IMR-90 (cell line): ENCODE measurements around the gene KLF13. TPM values are rescaled to one million over a fixed set of nuclear protein-coding genes. Genes with fewer than 3 reads are reported as not detected.

Experiments used
- ATAC-seq: fragments of 200-7000 bp; cut with Tn5 transposase; 2 replicates; pipeline ENCODE4 v1.9.1; 2020; ENCODE audit warnings: low read depth, mild to moderate bottlenecking, moderate library complexity
- BruUV-seq: library from RNA; stranded (reverse); fragments of 400-500 nt; replicated peaks from 2 replicates; lab custom pipeline; 2021; lab: Mats Ljungman, UMichigan
- CTCF ChIA-PET: fragments of 300-600 bp; formaldehyde crosslinking; extraction: SDS; loops from one replicate; lab custom pipeline; 2021; ENCODE audit warnings: antibody characterized with exemption; lab: Yijun Ruan, JAX
- POLR2A ChIA-PET: fragments of 300-600 bp; sonication (Branson Sonifier 250); formaldehyde crosslinking; loops from one replicate; lab custom pipeline; 2022; ENCODE audit warnings: antibody characterized with exemption; ENCODE audit not compliant: unreplicated experiment; lab: Charles Lee
- DNase-seq: peaks from one replicate; pipeline ENCODE4 v3.0.0; 2013
- H2AFZ ChIP-seq: replicated peaks from 2 replicates; pipeline ENCODE3; 2013; ENCODE audit warnings: low read length, mild to moderate bottlenecking; ENCODE audit not compliant: poor library complexity
- H2AK5ac ChIP-seq: 2 replicates; pipeline ENCODE4 v1.6.1; 2013; ENCODE audit warnings: low read depth, low read length, inconsistent platforms
- H2AK9ac ChIP-seq: replicated peaks from 2 replicates; pipeline ENCODE3; 2013; ENCODE audit warnings: mild to moderate bottlenecking, low read depth, low read length, moderate library complexity; ENCODE audit not compliant: poor library complexity
- H2BK120ac ChIP-seq: 2 replicates; pipeline ENCODE4 v1.6.1; 2013; ENCODE audit warnings: low read depth, low read length, inconsistent platforms
- H2BK15ac ChIP-seq: 3 replicates; pipeline ENCODE4 v1.6.1; 2013; ENCODE audit warnings: low read depth, low read length, inconsistent platforms
- H2BK20ac ChIP-seq: 2 replicates; pipeline ENCODE4 v1.6.1; 2013; ENCODE audit warnings: low read depth, mild to moderate bottlenecking, inconsistent platforms, low read length, moderate library complexity
- H2BK5ac ChIP-seq: 2 replicates; pipeline ENCODE4 v1.6.1; 2013; ENCODE audit warnings: mild to moderate bottlenecking, low read depth, low read length, inconsistent platforms; ENCODE audit not compliant: poor library complexity, severe bottlenecking
- H3K14ac ChIP-seq: replicated peaks from 2 replicates; pipeline ENCODE4 v1.6.1; 2013; ENCODE audit warnings: low read depth, low read length, inconsistent platforms
- H3K18ac ChIP-seq: 2 replicates; pipeline ENCODE4 v1.6.1; 2013; ENCODE audit warnings: low read depth, low read length, control low read depth
- H3K23ac ChIP-seq: 2 replicates; pipeline ENCODE4 v1.6.1; 2013; ENCODE audit warnings: low read depth, low read length, inconsistent platforms
- H3K27ac ChIP-seq: 2 replicates; pipeline ENCODE4 v1.5.1; 2013; ENCODE audit warnings: mild to moderate bottlenecking, control low read depth, low read length; ENCODE audit not compliant: insufficient read depth
- H3K27me3 ChIP-seq: 2 replicates; pipeline ENCODE4 v1.6.1; 2013; ENCODE audit warnings: low read length; ENCODE audit not compliant: control insufficient read depth, insufficient read depth
- H3K36me3 ChIP-seq: 2 replicates; pipeline ENCODE4 v1.6.1; 2013; ENCODE audit warnings: low read length, mixed read lengths; ENCODE audit not compliant: control insufficient read depth, insufficient read depth
- H3K4ac ChIP-seq: 2 replicates; pipeline ENCODE4 v1.6.1; 2013; ENCODE audit warnings: low read depth, low read length, inconsistent platforms
- H3K4me1 ChIP-seq: 2 replicates; pipeline ENCODE4 v1.6.1; 2013; ENCODE audit warnings: low read length, mixed read lengths; ENCODE audit not compliant: control insufficient read depth, insufficient read depth
- H3K4me2 ChIP-seq: 2 replicates; pipeline ENCODE4 v1.6.1; 2013; ENCODE audit warnings: low read depth, mild to moderate bottlenecking, control low read depth, low read length, moderate library complexity
- H3K4me3 ChIP-seq: 2 replicates; pipeline ENCODE4 v1.5.1; 2013; ENCODE audit warnings: low read depth, mild to moderate bottlenecking, control low read depth, low read length, moderate library complexity; ENCODE audit not compliant: insufficient read depth
- H3K56ac ChIP-seq: 2 replicates; pipeline ENCODE4 v1.6.1; 2013; ENCODE audit warnings: low read length, inconsistent platforms; ENCODE audit not compliant: insufficient read depth; ENCODE audit errors: extremely low read depth
- H3K79me1 ChIP-seq, 2 experiments: 2 replicates each; pipeline ENCODE4 v1.6.1; 2013; ENCODE audit warnings: low read length in 2 of 2, inconsistent platforms in 1 of 2, low read depth in 1 of 2
- H3K9ac ChIP-seq: 2 replicates; pipeline ENCODE4 v1.6.1; 2013; ENCODE audit warnings: low read depth, low read length, control low read depth
- H3K9me1 ChIP-seq: 2 replicates; pipeline ENCODE4 v1.6.1; 2013; ENCODE audit warnings: low read length, inconsistent platforms; ENCODE audit not compliant: insufficient read depth
- H3K9me3 ChIP-seq: 2 replicates; pipeline ENCODE4 v1.6.1; 2013; ENCODE audit warnings: low read length; ENCODE audit not compliant: control insufficient read depth, insufficient read depth
- H4K20me1 ChIP-seq: 2 replicates; pipeline ENCODE4 v1.6.1; 2013; ENCODE audit warnings: low read length, inconsistent platforms; ENCODE audit not compliant: insufficient read depth
- H4K5ac ChIP-seq: 2 replicates; pipeline ENCODE4 v1.6.1; 2013; ENCODE audit warnings: mild to moderate bottlenecking, low read depth, low read length, control low read depth
- H4K8ac ChIP-seq, 2 experiments: 2 replicates each; pipeline ENCODE4 v1.6.1; 2013; ENCODE audit warnings: low read depth in 2 of 2, low read length in 2 of 2, control low read depth in 1 of 2, inconsistent platforms in 1 of 2
- H4K91ac ChIP-seq: 2 replicates; pipeline ENCODE4 v1.6.1; 2013; ENCODE audit warnings: low read depth, low read length, inconsistent platforms; ENCODE audit not compliant: insufficient read depth
- FOS ChIP-seq: fragments of 150-350 bp; IDR thresholded peaks from 2 replicates; pipeline ENCODE4 v1.6.1; 2016; ENCODE audit warnings: low read depth, low read length
- MAZ ChIP-seq: IDR thresholded peaks from 2 replicates; pipeline ENCODE4 v1.6.1; 2012; ENCODE audit warnings: low read depth, mild to moderate bottlenecking, low read length, improper control_type of control experiment, moderate library complexity, borderline replicate concordance
- MXI1 ChIP-seq: IDR thresholded peaks from 2 replicates; pipeline ENCODE4 v1.6.1; 2012; ENCODE audit warnings: low read depth, mild to moderate bottlenecking, low read length, moderate library complexity, borderline replicate concordance
- NFE2L2 ChIP-seq: fragments of 150-350 bp; IDR thresholded peaks from 2 replicates; pipeline ENCODE4 v1.6.1; 2016; ENCODE audit warnings: low read depth, mild to moderate bottlenecking, low read length
- POLR2A ChIP-seq: IDR thresholded peaks from 2 replicates; pipeline ENCODE4 v1.6.1; 2012; ENCODE audit warnings: mild to moderate bottlenecking, low read depth, low read length
- RAD21 ChIP-seq: IDR thresholded peaks from 2 replicates; pipeline ENCODE4 v1.6.1; 2012; ENCODE audit warnings: low read length, improper control_type of control experiment
- SMC3 ChIP-seq: fragments of 150-350 bp; IDR thresholded peaks from 2 replicates; pipeline ENCODE4 v1.6.1; 2016; ENCODE audit warnings: low read depth, mild to moderate bottlenecking, antibody characterized with exemption, low read length, moderate library complexity
- WGBS, 2 experiments: methylation state at CpG; one replicate each; pipeline versions ENCODE4 v1.1.5 to v1.1.7; 2013; ENCODE audit warnings: missing lambda C conversion rate in 2 of 2; ENCODE audit not compliant: insufficient read length in 1 of 2; ENCODE audit errors: extremely low coverage in 2 of 2; 5-methylcytosine and 5-hydroxymethylcytosine counted together
- dilution Hi-C: fragments of 300-500 bp; cut with HindIII; formaldehyde crosslinking; loops from one replicate; pipeline ENCODE4 v1.14.3; 2018; ENCODE audit warnings: low sequenced_read_pairs; ENCODE audit not compliant: unreplicated experiment
- in situ Hi-C: fragments of 300-500 bp; cut with MboI; formaldehyde crosslinking; loops from 3 replicates; pipeline ENCODE4 v1.14.3; 2019; ENCODE audit warnings: low sequenced_read_pairs, inconsistent platforms, mixed read lengths
- intact Hi-C: fragments of 100-400 bp; cut with micrococcal nuclease; formaldehyde crosslinking; loops from 2 replicates; pipeline ENCODE4 v1.10.0; 2022
- polyA plus RNA-seq, 3 experiments: library from polyadenylated mRNA; depleted of rRNA; stranded (reverse); fragments of >200 nt; gene quantifications; 2 replicates each; pipeline ENCODE4 v1.2.3, GENCODE V29; 2012; ENCODE audit warnings: low replicate concordance in 1 of 3
- total RNA-seq: library from RNA; depleted of rRNA; stranded (reverse); fragments of >200 nt; gene quantifications from 2 replicates; pipeline ENCODE4 v1.2.3, GENCODE V29; 2012
- TF ChIP-seq, protein P1 (sequence below): fragments of 150-350 bp; IDR thresholded peaks from 2 replicates; pipeline ENCODE4 v1.6.1; 2016; ENCODE audit warnings: low read depth, mild to moderate bottlenecking, low read length, moderate library complexity, borderline replicate concordance

Gene KLF13
- total and polyA plus RNA-seq, 2 of the 4 experiments (the other 2 are of a cell fraction) = 9.5 to 10.6 TPM

DNA sequence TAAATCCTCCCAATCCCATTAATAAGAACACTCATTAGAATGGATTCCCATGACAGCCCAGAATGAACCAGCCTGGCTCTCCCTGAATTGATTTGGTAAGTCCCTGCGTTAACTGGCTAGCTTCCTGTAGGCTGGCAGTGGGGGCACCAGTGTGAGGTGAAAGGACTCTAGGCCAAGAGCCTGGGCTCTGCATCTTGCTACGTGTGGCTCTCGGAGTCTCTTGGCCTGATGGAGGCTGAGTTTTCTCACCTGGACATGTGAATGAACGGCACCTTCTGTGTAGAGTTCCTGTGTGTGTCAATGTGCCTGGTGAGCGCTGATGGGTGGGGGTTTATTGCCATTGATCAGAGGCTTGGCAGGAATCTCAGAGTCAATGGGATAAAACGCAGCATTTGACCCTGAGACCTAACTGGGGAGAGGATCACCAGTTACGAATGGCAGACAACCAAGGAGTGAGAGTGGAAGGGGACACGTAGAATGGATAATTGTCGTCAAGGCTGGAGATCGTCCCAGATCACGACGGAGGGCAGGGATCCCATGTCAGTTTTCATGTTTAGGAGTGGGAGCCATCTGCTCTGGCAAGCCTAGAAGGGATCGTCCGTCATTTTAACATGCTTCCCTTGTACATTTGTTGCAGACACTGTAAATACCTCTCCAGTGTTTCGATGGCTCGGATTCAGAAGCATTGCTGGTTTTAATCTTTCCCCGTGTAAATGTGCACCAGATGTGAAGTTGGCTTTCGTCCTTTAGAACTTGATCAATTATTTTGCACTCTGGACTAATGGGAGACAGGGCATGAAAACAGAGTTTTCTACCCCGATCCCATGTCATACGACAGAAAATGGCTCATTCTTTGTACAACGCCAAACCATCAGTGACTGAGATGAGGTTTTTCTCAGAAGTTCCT, 9.0 kb upstream of the KLF13 start (continued):
- TF ChIP-seq, protein P1, sequence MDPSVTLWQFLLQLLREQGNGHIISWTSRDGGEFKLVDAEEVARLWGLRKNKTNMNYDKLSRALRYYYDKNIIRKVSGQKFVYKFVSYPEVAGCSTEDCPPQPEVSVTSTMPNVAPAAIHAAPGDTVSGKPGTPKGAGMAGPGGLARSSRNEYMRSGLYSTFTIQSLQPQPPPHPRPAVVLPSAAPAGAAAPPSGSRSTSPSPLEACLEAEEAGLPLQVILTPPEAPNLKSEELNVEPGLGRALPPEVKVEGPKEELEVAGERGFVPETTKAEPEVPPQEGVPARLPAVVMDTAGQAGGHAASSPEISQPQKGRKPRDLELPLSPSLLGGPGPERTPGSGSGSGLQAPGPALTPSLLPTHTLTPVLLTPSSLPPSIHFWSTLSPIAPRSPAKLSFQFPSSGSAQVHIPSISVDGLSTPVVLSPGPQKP = no peak
- TF ChIP-seq NFE2L2 = no peak

DNA sequence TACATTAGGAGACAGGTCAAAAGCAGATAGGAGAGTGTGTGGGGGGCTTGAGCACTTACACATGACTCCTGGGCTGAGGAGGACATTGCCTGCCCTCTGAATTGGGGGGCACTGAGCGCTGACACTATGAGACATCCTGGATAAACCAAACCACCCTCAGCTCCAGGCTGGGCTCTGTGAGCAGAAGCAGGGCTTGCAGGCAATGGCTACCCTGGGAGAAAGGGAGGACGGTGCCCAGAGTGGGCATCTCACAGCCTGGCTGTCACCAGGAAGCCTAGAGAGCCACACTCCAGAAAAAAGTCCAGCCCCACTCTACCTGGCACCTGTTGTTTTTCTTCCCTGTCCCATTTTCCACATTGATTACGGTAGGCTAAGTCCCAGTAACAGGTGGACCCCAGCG, 8.2 kb upstream of the KLF13 start:
- no peak overlapping the region for H2BK120ac ChIP-seq
- dilution Hi-C loops = no loop called here
- H3K27ac ChIP-seq = no peak overlapping the region
- no peak overlapping the region for H2AFZ ChIP-seq
- no peak overlapping the region for H4K5ac ChIP-seq
- H2BK20ac ChIP-seq = no peak overlapping the region
- no peak overlapping the region for H3K18ac ChIP-seq
- no peak overlapping the region for H3K4me2 ChIP-seq
- POLR2A ChIA-PET = no interaction called here
- no peak overlapping the region for H3K14ac ChIP-seq
- H3K36me3 ChIP-seq = no peaks in the 10 kb centered on the region
- no peak overlapping the region for H3K4ac ChIP-seq
- BruUV-seq = no TSS peak
- 100% methylated on average over 1 of the region's 4 CpGs; no CpG with 5 or more reads in 1 of the 2 experiments for WGBS, 2 experiments
- no peak overlapping the region for H2AK9ac ChIP-seq
- intact Hi-C loops = no loop called here
- peaks cover 25% of the 10 kb centered on the region for H3K27me3 ChIP-seq
- H4K91ac ChIP-seq = no peak overlapping the region
- H3K56ac ChIP-seq = no peak overlapping the region
- no peak overlapping the region for H3K23ac ChIP-seq
- no peak overlapping the region for H2AK5ac ChIP-seq
- no peak overlapping the region for H4K8ac ChIP-seq
- H2BK15ac ChIP-seq = no peak overlapping the region
- H3K9me1 ChIP-seq = no peaks in the 10 kb centered on the region
- CTCF ChIA-PET = interaction anchor here (0.9 kb wide), 1 partner anchor 84 kb away, joined by 3 read pairs; no protein-coding TSS in a partner anchor
- no peak for TF ChIP-seq RAD21
- no peak for TF ChIP-seq SMC3
- TF ChIP-seq POLR2A = no peak
- TF ChIP-seq, protein P1 = no peak
- no peak for TF ChIP-seq FOS
- no peak for TF ChIP-seq MAZ
- TF ChIP-seq MXI1 = no peak
- in situ Hi-C loops = loop anchor here (10.0 kb wide), 1 partner anchor 114 kb away; no protein-coding TSS in a partner anchor
- DNase-seq = no peak
- no peaks in the 10 kb centered on the region for H3K79me1 ChIP-seq
- no peaks in the 10 kb centered on the region for H3K4me1 ChIP-seq
- H2BK5ac ChIP-seq = no peak overlapping the region
- H3K9ac ChIP-seq = no peak overlapping the region
- no peaks in the 10 kb centered on the region for H4K20me1 ChIP-seq
- no peak for ATAC-seq
- H3K9me3 ChIP-seq = peaks cover 12% of the 10 kb centered on the region
- no peak overlapping the region for H3K4me3 ChIP-seq
